SU-DHL-6 (cell line): ENCODE data around the gene ABCA13.

Experiments used
- H2AFZ ChIP-seq: fragments of 200-600 bp; sonication (generic); 2 replicates; pipeline ENCODE4 v1.6.1; 2014; ENCODE audit warnings: low read depth, mild to moderate bottlenecking, moderate library complexity, mixed read lengths, antibody characterized with exemption, low read length; ENCODE audit not compliant: severe bottlenecking
- H3F3A ChIP-seq: fragments of 200-600 bp; shearing (Covaris generic); 2 replicates; pipeline ENCODE4 v1.6.0; 2016; ENCODE audit warnings: antibody characterized with exemption, mild to moderate bottlenecking; ENCODE audit not compliant: insufficient read depth
- H3K27ac ChIP-seq: fragments of 200-600 bp; sonication (generic); 2 replicates; pipeline ENCODE4 v1.5.1; 2016; ENCODE audit warnings: low read depth, mild to moderate bottlenecking, low read length, moderate library complexity, mixed read lengths
- H3K27me3 ChIP-seq: fragments of 200-600 bp; sonication (generic), shearing (Covaris generic); 2 replicates; pipeline ENCODE4 v1.6.0; 2014; ENCODE audit warnings: mild to moderate bottlenecking, low read length
- H3K36me3 ChIP-seq: fragments of 200-600 bp; sonication (generic); 2 replicates; pipeline ENCODE4 v1.6.1; 2014; ENCODE audit warnings: mild to moderate bottlenecking, low read length, mixed read lengths
- H3K4me2 ChIP-seq: fragments of 300-600, 200-600 bp; shearing (Covaris generic), sonication (generic); 2 replicates; pipeline ENCODE4 v1.6.0; 2014; ENCODE audit warnings: low read length, low read depth, mild to moderate bottlenecking; ENCODE audit not compliant: poor library complexity, severe bottlenecking
- H3K4me3 ChIP-seq: fragments of 200-600 bp; sonication (generic); 2 replicates; pipeline ENCODE4 v1.5.1; 2014; ENCODE audit warnings: antibody characterized with exemption, low read length, mild to moderate bottlenecking, mixed read lengths; ENCODE audit not compliant: insufficient read depth, poor library complexity, severe bottlenecking
- H3K79me2 ChIP-seq: fragments of 200-600 bp; sonication (generic); 2 replicates; pipeline ENCODE4 v1.6.1; 2014; ENCODE audit warnings: mild to moderate bottlenecking, low read length, moderate library complexity; ENCODE audit not compliant: insufficient read depth
- H3K9ac ChIP-seq: fragments of 200-600 bp; sonication (generic); 2 replicates; pipeline ENCODE4 v1.7.0; 2014; ENCODE audit warnings: mild to moderate bottlenecking, low read length
- H3K9me2 ChIP-seq: fragments of 200-600 bp; sonication (generic); replicated peaks from 2 replicates; pipeline ENCODE4 v1.6.1; 2014; ENCODE audit warnings: low read length; ENCODE audit not compliant: insufficient read depth
- H3K9me3 ChIP-seq: fragments of 200-600 bp; sonication (generic); 2 replicates; pipeline ENCODE4 v1.6.1; 2014; ENCODE audit warnings: low read length, mixed read lengths; ENCODE audit not compliant: insufficient read depth
- H4K20me1 ChIP-seq: fragments of 200-600 bp; sonication (generic); 2 replicates; pipeline ENCODE4 v1.6.1; 2014; ENCODE audit warnings: low read depth, mild to moderate bottlenecking, antibody characterized with exemption, low read length, moderate library complexity, mixed read lengths
- CTCF ChIP-seq: fragments of 200-600 bp; sonication (generic); IDR thresholded peaks from one replicate; pipeline ENCODE4 v1.5.1; 2017; ENCODE audit warnings: antibody characterized with exemption, mild to moderate bottlenecking, low read length, moderate library complexity; ENCODE audit not compliant: insufficient read depth, poor library complexity, severe bottlenecking
- EZH2phosphoT487 ChIP-seq: fragments of 200-600 bp; sonication (generic), shearing (Covaris generic); conservative IDR thresholded peaks from 2 replicates; pipeline ENCODE4 v1.6.1; 2018; ENCODE audit warnings: mild to moderate bottlenecking, antibody characterized with exemption, low read length, moderate library complexity, mixed read lengths

Gene ABCA13

GRCh38 chr7:48420206-48420605, 248.9 kb downstream of the ABCA13 start:
- Histone ChIP-seq H3K27me3 (no peaks in the 10 kb centered on the region), H3F3A (no peaks in the 10 kb centered on the region), H3K9me2 (no peaks in the 10 kb centered on the region), H4K20me1 (no peaks in the 10 kb centered on the region), H3K9me3 (no peaks in the 10 kb centered on the region), H3K27ac (no peak overlapping the region), H2AFZ (no peak overlapping the region), H3K4me3 (no peak overlapping the region), H3K36me3 (no peaks in the 10 kb centered on the region), H3K4me2 (no peak overlapping the region), H3K79me2 (no peaks in the 10 kb centered on the region), H3K9ac (no peak overlapping the region)
- TF ChIP-seq CTCF = no peak
- TF ChIP-seq EZH2phosphoT487 = no peak

- Histone ChIP-seq H3K4me2 (no peak overlapping the region), H3K9me2 (no peaks in the 10 kb centered on the region)
- TF ChIP-seq EZH2phosphoT487 (no peak), CTCF (no peak)
Observed at GRCh38 chr7:48421357-48421756, 250.1 kb downstream of the ABCA13 start.

GRCh38 chr7:48424731-48425130, 253.5 kb downstream of the ABCA13 start:
- Histone ChIP-seq H3K36me3 (no peaks in the 10 kb centered on the region), H4K20me1 (no peaks in the 10 kb centered on the region), H3K4me3 (no peak overlapping the region), H3K9me3 (no peaks in the 10 kb centered on the region), H3K9me2 (no peaks in the 10 kb centered on the region), H3K4me2 (no peak overlapping the region), H2AFZ (no peak overlapping the region), H3K79me2 (no peaks in the 10 kb centered on the region), H3K27me3 (no peaks in the 10 kb centered on the region), H3F3A (no peaks in the 10 kb centered on the region), H3K27ac (no peak overlapping the region), H3K9ac (no peak overlapping the region)
- no peak for TF ChIP-seq EZH2phosphoT487
- peak; percentile 67 for TF ChIP-seq CTCF

More at GRCh38 chr7:48421357-48421756, 250.1 kb downstream of the ABCA13 start:
- H3K36me3 ChIP-seq = no peaks in the 10 kb centered on the region
- no peak overlapping the region for H3K27ac ChIP-seq
- H3K9ac ChIP-seq = no peak overlapping the region
- H4K20me1 ChIP-seq = no peaks in the 10 kb centered on the region
- no peak overlapping the region for H3K4me3 ChIP-seq
- no peaks in the 10 kb centered on the region for H3K79me2 ChIP-seq
- no peaks in the 10 kb centered on the region for H3F3A ChIP-seq
- H3K9me3 ChIP-seq = no peaks in the 10 kb centered on the region
- H3K27me3 ChIP-seq = no peaks in the 10 kb centered on the region
- H2AFZ ChIP-seq = no peak overlapping the region
